Measurements from ENCODE around the gene TNFRSF18. TPM values are rescaled to one million over a fixed set of nuclear protein-coding genes. Genes with fewer than 3 reads are reported as not detected.

The TNFRSF18 gene
- total and polyA plus RNA-seq, 7 experiments from 2014 or later, result 0.32 to 81.7 (median 7.6) TPM; not detected in 3

DNA sequence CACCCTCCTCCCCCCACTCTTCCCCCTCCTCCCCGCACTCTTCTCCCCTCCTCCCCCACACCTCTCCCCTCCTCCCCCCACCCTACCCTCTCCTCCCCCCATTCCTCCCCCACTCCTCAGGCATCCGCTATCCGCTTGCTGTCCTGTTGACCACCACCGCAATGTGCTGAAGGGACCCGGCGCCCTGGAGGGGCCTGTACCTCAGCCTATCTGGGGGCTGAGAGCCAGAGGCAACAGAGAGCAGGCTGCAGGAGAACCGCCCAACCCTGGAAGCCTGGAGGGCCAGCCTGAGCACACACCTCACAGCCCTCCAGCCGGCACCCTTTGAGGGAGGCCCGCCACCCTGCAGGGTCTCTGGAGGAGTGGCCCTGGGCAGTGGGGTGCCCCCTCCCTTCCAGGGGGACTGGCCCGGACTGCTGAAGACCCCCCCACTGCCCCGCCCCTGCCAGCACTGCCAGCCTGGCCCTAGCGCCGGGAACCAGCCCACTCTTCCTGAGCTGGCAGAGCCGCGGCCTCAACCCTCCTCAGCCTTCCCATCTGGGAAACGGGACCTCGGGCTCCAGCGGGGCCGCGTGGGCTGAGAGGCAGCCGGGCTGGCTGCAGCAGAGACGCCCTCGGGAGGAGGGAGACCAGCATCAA lies 38.9 kb upstream of the TNFRSF18 start:
- POLR2A ChIA-PET, result no interaction called here
- intact Hi-C loops (cut with micrococcal nuclease), result no loop called here
- CTCF ChIA-PET, result no interaction called here
- no peaks in the 10 kb centered on the region for H3K9me3 Mint-ChIP-seq
- H3K27me3 Mint-ChIP-seq, result peaks cover 0 to 4% (median 0%) of the 10 kb centered on the region in 5 donors
- Histone ChIP-seq H3K36me3 (ENCODE audit: control insufficient read depth in 2 of 3, insufficient read depth in 3 of 3, low read length in 3 of 3) (no peaks in the 10 kb centered on the region), H3K27ac (ENCODE audit: low read depth, low read length) (no peak overlapping the region), H3K4me1 (ENCODE audit: control insufficient read depth in 2 of 2, insufficient read depth in 2 of 2, low read length in 2 of 2) (no peaks in the 10 kb centered on the region), H3K9me3 (ENCODE audit: control insufficient read depth in 2 of 3, low read length in 3 of 3) (no peaks in the 10 kb centered on the region), H3K27me3 (ENCODE audit: control insufficient read depth in 2 of 2, insufficient read depth in 2 of 2, low read length in 2 of 2) (no peaks in the 10 kb centered on the region), H3K4me3 (ENCODE audit: low read length) (no peak overlapping the region)
- no peak overlapping the region for H3K27ac Mint-ChIP-seq
- ATAC-seq (no peak), DNase-seq (no peak)
- H3K4me1 Mint-ChIP-seq, result peaks cover 0 to 8% (median 2%) of the 10 kb centered on the region in 7 donors
- no peaks in the 10 kb centered on the region for H3K36me3 Mint-ChIP-seq
- H3K4me3 Mint-ChIP-seq, result no peak overlapping the region

DNA sequence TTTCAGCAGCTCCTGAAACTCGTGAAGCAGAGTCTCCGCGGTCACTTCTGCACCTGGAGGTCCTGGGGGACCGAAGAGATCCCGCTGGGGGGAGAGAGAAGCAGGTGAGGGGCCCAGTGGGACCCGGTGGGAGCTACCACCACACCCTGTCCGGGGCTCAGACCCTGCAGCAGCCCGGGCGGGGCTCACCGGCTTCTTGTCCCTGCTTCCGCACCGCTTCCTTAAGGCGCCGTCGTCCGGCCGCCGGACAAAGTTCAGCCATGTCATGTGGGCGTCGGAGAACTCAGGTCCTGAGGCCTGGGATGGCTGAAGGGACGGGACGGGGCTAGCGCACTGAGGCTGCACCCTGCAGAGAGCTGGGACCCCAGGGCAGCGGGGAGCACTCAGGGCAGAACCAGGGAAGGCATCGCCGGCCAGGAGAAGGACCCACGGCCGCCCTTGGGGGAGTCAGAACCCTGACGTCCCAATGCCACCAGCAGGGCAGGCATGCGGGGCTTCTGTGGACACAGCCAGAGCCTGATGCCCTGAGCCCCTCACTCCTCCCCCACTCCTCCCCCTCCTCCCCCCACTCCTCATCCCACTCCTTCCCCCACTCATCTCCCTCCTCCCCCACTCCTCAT lies 37.9 kb upstream of the TNFRSF18 start:
- Mint-ChIP-seq H3K27me3 (peaks cover 0 to 4% (median 0%) of the 10 kb centered on the region in 5 donors), H3K9me3 (no peaks in the 10 kb centered on the region), H3K36me3 (no peaks in the 10 kb centered on the region), H3K27ac (no peak overlapping the region), H3K4me1 (no peaks in the 10 kb centered on the region), H3K4me3 (no peak overlapping the region)
- POLR2A ChIA-PET, result no interaction called here
- Histone ChIP-seq H3K27me3 (ENCODE audit: control insufficient read depth in 2 of 2, insufficient read depth in 2 of 2, low read length in 2 of 2) (no peaks in the 10 kb centered on the region), H3K4me1 (ENCODE audit: control insufficient read depth in 2 of 2, insufficient read depth in 2 of 2, low read length in 2 of 2) (no peaks in the 10 kb centered on the region), H3K36me3 (ENCODE audit: control insufficient read depth in 2 of 3, insufficient read depth in 3 of 3, low read length in 3 of 3) (no peaks in the 10 kb centered on the region), H3K4me3 (ENCODE audit: low read length) (no peak overlapping the region), H3K27ac (ENCODE audit: low read depth, low read length) (no peak overlapping the region), H3K9me3 (ENCODE audit: control insufficient read depth in 2 of 3, low read length in 3 of 3) (no peaks in the 10 kb centered on the region)
- DNase-seq (no peak), ATAC-seq (no peak)
- intact Hi-C loops (cut with micrococcal nuclease), result no loop called here
- CTCF ChIA-PET, result no interaction called here

DNA sequence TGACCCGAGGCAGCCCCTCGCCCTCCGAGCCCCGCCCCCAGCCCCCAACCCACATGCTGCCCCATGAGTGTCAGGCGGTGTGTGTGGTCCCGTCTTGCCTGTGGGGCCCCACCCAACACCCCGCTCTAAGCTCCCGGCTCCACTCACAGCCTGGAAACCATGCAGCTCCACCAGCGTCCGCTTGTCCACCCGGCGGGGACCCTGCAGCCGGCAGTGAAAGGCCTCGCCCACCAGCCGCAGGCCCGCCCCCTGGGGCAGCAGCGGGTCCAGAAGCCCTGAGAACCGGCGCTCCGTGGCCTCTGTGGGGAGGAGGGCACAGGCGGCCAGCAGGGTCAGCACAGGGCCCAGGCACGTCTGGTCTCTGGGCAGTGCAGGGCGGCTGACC lies 37.4 kb upstream of the TNFRSF18 start:
- ATAC-seq, result peak; percentile 1
- Histone ChIP-seq H3K27ac (ENCODE audit: low read depth, low read length) (no peak overlapping the region), H3K4me1 (ENCODE audit: control insufficient read depth in 2 of 2, insufficient read depth in 2 of 2, low read length in 2 of 2) (no peaks in the 10 kb centered on the region), H3K4me3 (ENCODE audit: low read length) (no peak overlapping the region), H3K9me3 (ENCODE audit: control insufficient read depth in 2 of 3, low read length in 3 of 3) (no peaks in the 10 kb centered on the region), H3K36me3 (ENCODE audit: control insufficient read depth in 2 of 3, insufficient read depth in 3 of 3, low read length in 3 of 3) (no peaks in the 10 kb centered on the region), H3K27me3 (ENCODE audit: control insufficient read depth in 2 of 2, insufficient read depth in 2 of 2, low read length in 2 of 2) (no peaks in the 10 kb centered on the region)
- no peak for DNase-seq
- Mint-ChIP-seq H3K4me3 (no peak overlapping the region), H3K27ac (no peak overlapping the region), H3K36me3 (no peaks in the 10 kb centered on the region), H3K27me3 (peaks cover 0 to 4% (median 0%) of the 10 kb centered on the region in 5 donors), H3K9me3 (no peaks in the 10 kb centered on the region), H3K4me1 (no peaks in the 10 kb centered on the region)
- intact Hi-C loops (cut with micrococcal nuclease), result no loop called here
- CTCF ChIA-PET, result no interaction called here
- POLR2A ChIA-PET, result no interaction called here

DNA sequence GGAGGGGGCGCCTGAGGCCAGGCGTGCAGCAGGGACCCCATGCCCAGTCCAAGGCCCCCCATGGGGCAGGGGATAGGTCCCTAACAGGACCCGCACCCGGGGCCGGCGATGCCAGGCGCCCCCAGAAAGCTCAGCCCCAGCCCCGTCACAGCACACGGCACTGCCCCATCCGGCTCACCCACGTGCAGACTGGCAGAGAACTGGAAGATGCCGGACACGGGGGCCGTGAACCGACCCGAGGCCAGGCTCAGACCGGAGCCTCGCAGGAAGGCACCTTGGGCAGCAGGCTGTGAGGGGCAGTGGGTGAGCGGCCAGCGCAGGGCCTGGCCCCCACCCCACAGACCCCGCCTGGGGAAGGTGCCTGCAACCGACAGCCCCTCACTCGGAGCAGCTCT lies 36.9 kb upstream of the TNFRSF18 start:
- H3K27ac ChIP-seq (ENCODE audit: low read depth, low read length), result no peak overlapping the region
- no peaks in the 10 kb centered on the region for H3K4me1 ChIP-seq (ENCODE audit: control insufficient read depth in 2 of 2, insufficient read depth in 2 of 2, low read length in 2 of 2)
- intact Hi-C loops (cut with micrococcal nuclease), result no loop called here
- DNase-seq, result no peak
- no peaks in the 10 kb centered on the region for H3K27me3 ChIP-seq (ENCODE audit: control insufficient read depth in 2 of 2, insufficient read depth in 2 of 2, low read length in 2 of 2)
- CTCF ChIA-PET, result no interaction called here
- Mint-ChIP-seq H3K4me3 (no peak overlapping the region), H3K4me1 (no peaks in the 10 kb centered on the region), H3K9me3 (no peaks in the 10 kb centered on the region), H3K36me3 (no peaks in the 10 kb centered on the region), H3K27ac (no peak overlapping the region), H3K27me3 (peaks cover 0 to 4% (median 0%) of the 10 kb centered on the region in 5 donors)
- POLR2A ChIA-PET, result no interaction called here
- no peak overlapping the region for H3K4me3 ChIP-seq (ENCODE audit: low read length)
- ATAC-seq, result peak; percentile 12
- H3K9me3 ChIP-seq (ENCODE audit: control insufficient read depth in 2 of 3, low read length in 3 of 3), result no peaks in the 10 kb centered on the region
- H3K36me3 ChIP-seq (ENCODE audit: control insufficient read depth in 2 of 3, insufficient read depth in 3 of 3, low read length in 3 of 3), result no peaks in the 10 kb centered on the region

DNA sequence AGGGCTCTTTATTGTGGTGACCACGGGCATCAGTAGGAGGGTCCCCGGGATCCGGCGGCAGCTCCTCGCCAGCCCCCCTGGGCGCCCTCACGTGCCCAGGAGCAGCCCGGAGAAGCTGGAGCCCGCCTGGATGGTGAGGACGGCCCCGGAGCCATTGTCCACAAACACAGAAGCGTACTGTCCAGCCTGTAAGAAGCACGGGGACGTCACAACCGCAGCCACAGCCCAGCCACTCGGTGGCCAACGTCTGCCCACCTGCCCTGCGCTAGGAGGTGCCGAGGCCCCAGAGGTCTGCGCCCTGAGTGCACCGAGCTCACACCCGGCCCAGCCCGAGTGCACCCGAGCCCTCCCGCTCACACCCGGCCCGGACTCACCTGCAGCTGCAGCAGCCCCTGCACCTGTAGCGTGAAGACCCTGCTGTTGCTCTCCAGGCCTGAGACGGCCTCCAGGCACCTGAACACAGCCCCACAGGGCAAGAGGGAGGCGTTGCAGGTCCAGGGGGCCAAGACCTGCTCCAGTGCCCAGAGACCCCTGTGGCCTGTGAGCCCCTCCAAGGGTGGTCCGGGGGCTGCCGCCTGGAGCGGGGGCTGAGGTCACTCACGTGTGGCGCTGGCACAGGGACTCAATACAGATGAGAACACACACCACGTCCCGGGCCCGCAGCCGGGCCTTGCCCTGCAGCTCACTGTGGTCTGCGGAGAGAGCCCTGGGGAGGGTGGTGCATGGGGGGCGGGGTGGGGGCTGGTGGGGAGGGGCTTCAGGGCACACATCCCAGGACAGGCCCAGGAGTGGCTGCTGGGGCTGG lies 36.3 kb upstream of the TNFRSF18 start:
- no peak overlapping the region for H3K27ac Mint-ChIP-seq
- H3K4me1 ChIP-seq (ENCODE audit: control insufficient read depth in 2 of 2, insufficient read depth in 2 of 2, low read length in 2 of 2), result no peaks in the 10 kb centered on the region
- ChIA-PET POLR2A (no interaction called here), CTCF (no interaction called here)
- H3K9me3 Mint-ChIP-seq, result no peaks in the 10 kb centered on the region
- H3K4me3 Mint-ChIP-seq, result no peak overlapping the region
- H3K27me3 ChIP-seq (ENCODE audit: control insufficient read depth in 2 of 2, insufficient read depth in 2 of 2, low read length in 2 of 2), result no peaks in the 10 kb centered on the region
- ATAC-seq, result no peak
- H3K27me3 Mint-ChIP-seq, result peaks cover 0 to 4% (median 0%) of the 10 kb centered on the region in 5 donors
- no peak for DNase-seq
- no peak overlapping the region for H3K4me3 ChIP-seq (ENCODE audit: low read length)
- intact Hi-C loops (cut with micrococcal nuclease), result no loop called here
- H3K27ac ChIP-seq (ENCODE audit: low read depth, low read length), result no peak overlapping the region
- H3K9me3 ChIP-seq (ENCODE audit: control insufficient read depth in 2 of 3, low read length in 3 of 3), result no peaks in the 10 kb centered on the region
- no peaks in the 10 kb centered on the region for H3K4me1 Mint-ChIP-seq
- no peaks in the 10 kb centered on the region for H3K36me3 ChIP-seq (ENCODE audit: control insufficient read depth in 2 of 3, insufficient read depth in 3 of 3, low read length in 3 of 3)
- H3K36me3 Mint-ChIP-seq, result no peaks in the 10 kb centered on the region

DNA sequence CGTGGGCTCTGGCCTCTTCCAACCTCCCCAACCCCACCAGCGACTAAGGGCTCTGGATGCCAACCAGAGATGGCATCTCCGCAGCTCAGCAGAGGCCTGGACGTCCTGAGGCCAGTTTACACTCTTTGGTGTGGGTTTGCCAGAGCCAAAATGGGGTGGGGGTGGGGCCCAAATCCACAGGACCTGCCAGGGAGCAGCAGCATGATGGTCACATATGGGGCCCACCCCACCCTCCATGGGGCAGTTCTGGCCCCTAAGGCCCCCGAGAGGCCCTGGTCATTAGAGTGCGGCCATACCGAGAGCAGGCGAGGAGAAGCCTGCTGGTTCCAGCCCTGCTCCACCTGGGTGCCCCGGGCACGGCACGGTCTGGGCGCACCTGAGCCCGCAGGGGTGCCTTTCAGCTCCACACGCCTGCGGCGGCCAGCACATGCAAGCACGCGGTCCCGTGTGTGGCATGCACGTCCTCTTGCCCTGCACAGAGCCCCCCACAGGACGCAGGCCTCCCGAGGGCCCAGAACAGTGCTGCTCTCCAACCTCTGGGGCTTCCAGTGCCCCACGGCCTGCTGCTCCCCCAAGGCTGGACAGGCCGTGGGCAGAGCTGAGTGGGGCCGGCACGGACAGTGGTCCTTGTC lies 35.3 kb upstream of the TNFRSF18 start:
- no peak overlapping the region for H3K27ac ChIP-seq (ENCODE audit: low read depth, low read length)
- ChIA-PET CTCF (no interaction called here), POLR2A (no interaction called here)
- H3K36me3 ChIP-seq (ENCODE audit: control insufficient read depth in 2 of 3, insufficient read depth in 3 of 3, low read length in 3 of 3), result no peaks in the 10 kb centered on the region
- no peak overlapping the region for H3K27ac Mint-ChIP-seq
- H3K9me3 ChIP-seq (ENCODE audit: control insufficient read depth in 2 of 3, low read length in 3 of 3), result no peaks in the 10 kb centered on the region
- no peak for DNase-seq
- peaks cover 0 to 2% (median 0%) of the 10 kb centered on the region in 5 donors for H3K27me3 Mint-ChIP-seq
- no peaks in the 10 kb centered on the region for H3K4me1 Mint-ChIP-seq
- no peaks in the 10 kb centered on the region for H3K36me3 Mint-ChIP-seq
- ATAC-seq, result no peak
- no peak overlapping the region for H3K4me3 Mint-ChIP-seq
- no peaks in the 10 kb centered on the region for H3K9me3 Mint-ChIP-seq
- intact Hi-C loops (cut with micrococcal nuclease), result no loop called here
- no peak overlapping the region for H3K4me3 ChIP-seq (ENCODE audit: low read length)
- no peaks in the 10 kb centered on the region for H3K4me1 ChIP-seq (ENCODE audit: control insufficient read depth in 2 of 2, insufficient read depth in 2 of 2, low read length in 2 of 2)
- H3K27me3 ChIP-seq (ENCODE audit: control insufficient read depth in 2 of 2, insufficient read depth in 2 of 2, low read length in 2 of 2), result no peaks in the 10 kb centered on the region

All from naive thymus-derived CD4-positive, alpha-beta T cell (primary cell).